Liver (tissue), 3 donors: ENCODE results near the gene KLF6.

Source experiments
- CTCF ChIP-seq: fragments of 150-350 bp; IDR thresholded peaks from 2 replicates; pipeline ENCODE4 v1.5.1; 2017; ENCODE audit warnings: improper control_type of control experiment, low read depth, low read length; ENCODE audit not compliant: missing input control
- FOXA2 ChIP-seq: IDR thresholded peaks from 2 replicates; pipeline ENCODE4 v1.6.1; 2016; ENCODE audit warnings: antibody characterized with exemption
- RAD21 ChIP-seq, 2 donors: IDR thresholded peaks; 2 replicates each; pipeline ENCODE4 v1.6.1; 2016; ENCODE audit warnings: antibody characterized with exemption in 2 of 2, mild to moderate bottlenecking in 2 of 2
- TAF1 ChIP-seq: conservative IDR thresholded peaks from 2 replicates; pipeline ENCODE4 v1.6.1; 2016; ENCODE audit warnings: antibody characterized with exemption, mild to moderate bottlenecking
- YY1 ChIP-seq: IDR thresholded peaks from 2 replicates; pipeline ENCODE4 v1.6.1; 2016; ENCODE audit warnings: antibody characterized with exemption, mild to moderate bottlenecking
- donor health status: healthy.
- donor health status: healthy.

GRCh38 chr10:3807211-3807927 is 22.4 kb upstream of the KLF6 start:
- TF ChIP-seq CTCF (no peak), FOXA2 (no peak), RAD21 (IDR thresholded peaks at IDR 0.05) (no peak), TAF1 (no peak), YY1 (no peak)
